Fibroblast of lung (primary cell): ENCODE measurements around the gene KAT2B. TPM values are rescaled to one million over a fixed set of nuclear protein-coding genes. Genes with fewer than 3 reads are reported as not detected.

Source experiments
- DNase-seq, 2 donors: peaks; one replicate each; pipeline versions ENCODE4 v3.0.0 to v3.0.0-alpha.2; 2010; ENCODE audit warnings: low read depth in 2 of 2
- H2AFZ ChIP-seq: 2 replicates; pipeline ENCODE4 v1.5.1; 2012; ENCODE audit warnings: low read length, control low read depth, inconsistent platforms
- H3K27ac ChIP-seq: 2 replicates; pipeline ENCODE4 v1.5.1; 2011; ENCODE audit warnings: low read length, control low read depth; ENCODE audit not compliant: insufficient read depth
- H3K27me3 ChIP-seq: 2 replicates; pipeline ENCODE4 v1.5.1; 2011; ENCODE audit warnings: mild to moderate bottlenecking, low read length; ENCODE audit not compliant: control insufficient read depth, insufficient read depth
- H3K36me3 ChIP-seq: 2 replicates; pipeline ENCODE4 v1.5.1; 2011; ENCODE audit warnings: low read length; ENCODE audit not compliant: control insufficient read depth, insufficient read depth
- H3K4me1 ChIP-seq: 2 replicates; pipeline ENCODE4 v1.5.1; 2011; ENCODE audit warnings: low read length; ENCODE audit not compliant: control insufficient read depth, insufficient read depth; ENCODE audit errors: extremely low read depth
- H3K4me2 ChIP-seq: 2 replicates; pipeline ENCODE4 v1.5.1; 2011; ENCODE audit warnings: low read length, control low read depth; ENCODE audit not compliant: insufficient read depth; ENCODE audit errors: extremely low read depth
- H3K4me3 ChIP-seq, 4 experiments: fragments of 200-600 bp in 1 of 4; sonication (generic) in 1 of 4; replicated peaks in 1 of 4; 2 replicates each; pipeline ENCODE4 v1.5.1; 2011 to 2016; ENCODE audit warnings: low read length in 4 of 4, low read depth in 3 of 4, mild to moderate bottlenecking in 3 of 4, control low read depth in 2 of 4, inconsistent platforms in 1 of 4, mixed read lengths in 1 of 4; ENCODE audit not compliant: insufficient read depth in 1 of 4; ENCODE audit errors: control extremely low read depth in 1 of 4
- H3K79me2 ChIP-seq: 2 replicates; pipeline ENCODE4 v1.5.1; 2012; ENCODE audit warnings: mild to moderate bottlenecking, low read length, inconsistent platforms; ENCODE audit not compliant: control insufficient read depth, insufficient read depth
- H3K9ac ChIP-seq: 2 replicates; pipeline ENCODE4 v1.5.1; 2011; ENCODE audit warnings: mild to moderate bottlenecking, low read length, control low read depth; ENCODE audit not compliant: insufficient read depth
- H3K9me3 ChIP-seq: 2 replicates; pipeline ENCODE4 v1.5.1; 2012; ENCODE audit warnings: low read depth, low read length; ENCODE audit not compliant: control insufficient read depth, insufficient read depth
- H4K20me1 ChIP-seq: 2 replicates; pipeline ENCODE4 v1.5.1; 2011; ENCODE audit warnings: low read length; ENCODE audit not compliant: control insufficient read depth, insufficient read depth; ENCODE audit errors: extremely low read depth
- EZH2 ChIP-seq: IDR thresholded peaks from 2 replicates; pipeline ENCODE4 v1.5.1; 2012; ENCODE audit warnings: low read length, control low read depth, mild to moderate bottlenecking; ENCODE audit errors: missing control alignments
- polyA plus RNA-seq, 2 donors: library from polyadenylated mRNA; depleted of rRNA in 1 of 2; stranded (reverse) in 1 of 2; unstranded in 1 of 2; fragments of >200 nt; gene quantifications; 2 replicates each; pipeline ENCODE4 v1.2.1, GENCODE V29; 2011 to 2012; ENCODE audit warnings: missing spikeins in 1 of 2
- total RNA-seq: library from RNA; depleted of rRNA; stranded (reverse); fragments of >200 nt; gene quantifications from 2 replicates; pipeline ENCODE4 v1.2.1, GENCODE V29; 2014
- TF ChIP-seq, protein P1 (sequence below), 2 donors: IDR thresholded peaks in 1 of 2; conservative IDR thresholded peaks in 1 of 2; 1 replicate in 1 of 2; 2 replicates in 1 of 2; pipeline ENCODE4 v1.5.1; 2011 to 2012; ENCODE audit warnings: low read length in 2 of 2, control low read depth in 1 of 2, inconsistent platforms in 1 of 2, low read depth in 1 of 2, mild to moderate bottlenecking in 1 of 2

KAT2B gene
- total and polyA plus RNA-seq, 2 donors (not counting 1 experiment from before 2014, with no cell fraction given), result 9.1 to 14.7 TPM

DNA sequence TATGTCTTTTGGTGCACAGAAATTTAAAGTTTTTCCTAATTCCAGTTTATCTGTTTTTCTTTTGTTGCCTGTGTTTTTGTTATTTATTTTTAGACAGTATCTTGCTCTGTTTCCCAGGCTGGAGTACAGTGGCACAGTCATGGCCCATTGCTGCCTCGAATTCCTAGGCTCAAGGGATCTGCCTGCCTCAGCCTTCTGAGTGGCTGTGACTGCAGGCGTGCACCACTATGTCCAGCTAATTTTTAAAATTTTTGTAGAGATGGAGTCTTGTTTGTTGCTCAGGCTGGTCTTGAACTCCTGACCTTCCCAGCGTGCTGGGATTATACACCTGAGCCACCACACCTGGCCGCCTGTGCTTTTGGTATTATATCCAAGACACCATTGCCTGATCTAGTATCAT, 22.8 kb downstream of the KAT2B start:
- H3K27ac ChIP-seq, result no peak overlapping the region
- H3K4me2 ChIP-seq, result no peak overlapping the region
- DNase-seq, result no peak
- H3K79me2 ChIP-seq, result no peaks in the 10 kb centered on the region
- TF ChIP-seq EZH2, result no peak
- TF ChIP-seq, protein P1, sequence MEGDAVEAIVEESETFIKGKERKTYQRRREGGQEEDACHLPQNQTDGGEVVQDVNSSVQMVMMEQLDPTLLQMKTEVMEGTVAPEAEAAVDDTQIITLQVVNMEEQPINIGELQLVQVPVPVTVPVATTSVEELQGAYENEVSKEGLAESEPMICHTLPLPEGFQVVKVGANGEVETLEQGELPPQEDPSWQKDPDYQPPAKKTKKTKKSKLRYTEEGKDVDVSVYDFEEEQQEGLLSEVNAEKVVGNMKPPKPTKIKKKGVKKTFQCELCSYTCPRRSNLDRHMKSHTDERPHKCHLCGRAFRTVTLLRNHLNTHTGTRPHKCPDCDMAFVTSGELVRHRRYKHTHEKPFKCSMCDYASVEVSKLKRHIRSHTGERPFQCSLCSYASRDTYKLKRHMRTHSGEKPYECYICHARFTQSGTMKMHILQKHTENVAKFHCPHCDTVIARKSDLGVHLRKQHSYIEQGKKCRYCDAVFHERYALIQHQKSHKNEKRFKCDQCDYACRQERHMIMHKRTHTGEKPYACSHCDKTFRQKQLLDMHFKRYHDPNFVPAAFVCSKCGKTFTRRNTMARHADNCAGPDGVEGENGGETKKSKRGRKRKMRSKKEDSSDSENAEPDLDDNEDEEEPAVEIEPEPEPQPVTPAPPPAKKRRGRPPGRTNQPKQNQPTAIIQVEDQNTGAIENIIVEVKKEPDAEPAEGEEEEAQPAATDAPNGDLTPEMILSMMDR (conservative IDR thresholded peaks at IDR 0.05 in 1 of 2, IDR thresholded peaks at IDR 0.05 in 1 of 2; ENCODE audit: low read depth in 1 of 2, low read length in 2 of 2), result no peak
- no peak overlapping the region for H2AFZ ChIP-seq
- no peak overlapping the region for H3K4me3 ChIP-seq
- no peaks in the 10 kb centered on the region for H4K20me1 ChIP-seq
- H3K9ac ChIP-seq, result no peak overlapping the region
- no peaks in the 10 kb centered on the region for H3K4me1 ChIP-seq
- H3K27me3 ChIP-seq, result no peaks in the 10 kb centered on the region
- H3K36me3 ChIP-seq, result no peaks in the 10 kb centered on the region
- H3K9me3 ChIP-seq, result no peaks in the 10 kb centered on the region

DNA sequence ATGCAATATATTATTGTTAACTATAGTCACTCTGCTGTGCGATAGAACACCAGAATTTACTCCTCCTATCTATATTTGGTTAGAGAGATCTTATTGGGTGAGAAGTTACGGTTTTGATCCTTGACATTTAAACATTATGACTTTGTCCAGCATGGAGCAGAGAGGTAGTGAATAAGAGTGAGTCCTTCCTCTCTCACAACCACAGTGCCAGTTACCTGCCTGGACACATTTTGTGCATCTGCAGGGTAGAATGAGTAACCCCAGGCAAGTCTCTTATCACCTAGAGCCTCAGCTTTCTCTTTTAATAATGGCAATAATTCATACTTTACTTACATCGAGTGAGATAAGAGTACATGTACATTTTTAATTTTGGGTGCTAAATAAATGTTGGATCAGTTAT, 24.1 kb downstream of the KAT2B start:
- H3K79me2 ChIP-seq, result no peaks in the 10 kb centered on the region
- H3K27ac ChIP-seq, result no peak overlapping the region
- TF ChIP-seq EZH2, result no peak
- TF ChIP-seq, protein P1 (conservative IDR thresholded peaks at IDR 0.05 in 1 of 2, IDR thresholded peaks at IDR 0.05 in 1 of 2; ENCODE audit: low read depth in 1 of 2, low read length in 2 of 2), result no peak

GRCh38 chr3:20064796-20065564, 24.7 kb downstream of the KAT2B start:
- no peak overlapping the region for H3K4me2 ChIP-seq
- no peak overlapping the region for H3K9ac ChIP-seq
- no peaks in the 10 kb centered on the region for H3K9me3 ChIP-seq
- H3K27me3 ChIP-seq, result no peaks in the 10 kb centered on the region
- TF ChIP-seq, protein P1 (conservative IDR thresholded peaks at IDR 0.05 in 1 of 2, IDR thresholded peaks at IDR 0.05 in 1 of 2; ENCODE audit: low read depth in 1 of 2, low read length in 2 of 2), result no peak
- no peak for TF ChIP-seq EZH2
- no peaks in the 10 kb centered on the region for H4K20me1 ChIP-seq
- H3K36me3 ChIP-seq, result no peaks in the 10 kb centered on the region
- no peak overlapping the region for H2AFZ ChIP-seq
- H3K27ac ChIP-seq, result no peak overlapping the region
- no peak overlapping the region for H3K4me3 ChIP-seq
- DNase-seq, result no peak
- H3K79me2 ChIP-seq, result no peaks in the 10 kb centered on the region
- H3K4me1 ChIP-seq, result no peaks in the 10 kb centered on the region

More for the DNA sequence above, 24.1 kb downstream of the KAT2B start:
- no peak overlapping the region for H2AFZ ChIP-seq
- H3K4me2 ChIP-seq, result no peak overlapping the region
- H3K4me1 ChIP-seq, result no peaks in the 10 kb centered on the region
- no peak overlapping the region for H3K4me3 ChIP-seq
- DNase-seq, result no peak
- no peaks in the 10 kb centered on the region for H4K20me1 ChIP-seq
- no peaks in the 10 kb centered on the region for H3K27me3 ChIP-seq
- no peaks in the 10 kb centered on the region for H3K9me3 ChIP-seq
- no peak overlapping the region for H3K9ac ChIP-seq
- no peaks in the 10 kb centered on the region for H3K36me3 ChIP-seq
